CD14-positive monocyte (primary cell): Measurements from ENCODE around the gene LDLRAP1. TPM values are rescaled to one million over a fixed set of nuclear protein-coding genes. Genes with fewer than 3 reads are reported as not detected.

Source experiments
- DNase-seq, 3 donors: peaks; one replicate each; pipeline ENCODE4 v3.0.0-alpha.2; 2011 to 2022
- H2AFZ ChIP-seq: 2 replicates; pipeline ENCODE4 v1.6.0; 2012; ENCODE audit warnings: mild to moderate bottlenecking, low read depth, low read length, inconsistent platforms; ENCODE audit not compliant: insufficient read depth, poor library complexity, severe bottlenecking
- H3K27ac ChIP-seq, 2 donors: 1 replicate in 1 of 2; 2 replicates in 1 of 2; pipeline ENCODE4 v1.5.1; 2012 to 2013; ENCODE audit warnings: low read length in 2 of 2, control low read depth in 1 of 2, inconsistent platforms in 1 of 2, low read depth in 1 of 2, mild to moderate bottlenecking in 1 of 2
- H3K27me3 ChIP-seq, 2 donors: one replicate each; pipeline versions ENCODE4 v1.6.0 to v1.6.1; 2011 to 2013; ENCODE audit warnings: low read length in 2 of 2; ENCODE audit not compliant: control insufficient read depth in 2 of 2, insufficient read depth in 2 of 2
- H3K36me3 ChIP-seq, 2 donors: replicated peaks in 1 of 2; 1 replicate in 1 of 2; 2 replicates in 1 of 2; pipeline versions ENCODE4 v1.5.1 to v1.6.1; 2012 to 2013; ENCODE audit warnings: low read length in 2 of 2, control low read depth in 1 of 2, inconsistent platforms in 1 of 2, mild to moderate bottlenecking in 1 of 2; ENCODE audit not compliant: insufficient read depth in 2 of 2, control insufficient read depth in 1 of 2
- H3K4me1 ChIP-seq, 2 donors: 1 replicate in 1 of 2; 2 replicates in 1 of 2; pipeline versions ENCODE4 v1.5.1 to v1.6.1; 2012 to 2013; ENCODE audit warnings: low read length in 2 of 2, control low read depth in 1 of 2, inconsistent platforms in 1 of 2, mild to moderate bottlenecking in 1 of 2, moderate library complexity in 1 of 2; ENCODE audit not compliant: insufficient read depth in 2 of 2, control insufficient read depth in 1 of 2
- H3K4me2 ChIP-seq: replicated peaks from 2 replicates; pipeline ENCODE3; 2012; ENCODE audit warnings: low read length, moderate library complexity, mild to moderate bottlenecking; ENCODE audit not compliant: poor library complexity, severe bottlenecking; ENCODE audit errors: extremely low read depth
- H3K4me3 ChIP-seq, 3 experiments: fragments of 200-600 bp in 1 of 3; sonication (generic) in 1 of 3; replicated peaks in 1 of 3; 1 replicate in 2 of 3; 2 replicates in 1 of 3; pipeline ENCODE4 v1.5.1; 2011 to 2013; ENCODE audit warnings: low read length in 3 of 3, mild to moderate bottlenecking in 3 of 3, control low read depth in 2 of 3, low read depth in 2 of 3, inconsistent platforms in 1 of 3, moderate library complexity in 1 of 3
- H3K79me2 ChIP-seq: 2 replicates; pipeline ENCODE4 v1.6.0; 2012; ENCODE audit warnings: mild to moderate bottlenecking, control low read depth, inconsistent platforms, low read length, moderate library complexity; ENCODE audit not compliant: insufficient read depth
- H3K9ac ChIP-seq: 2 replicates; pipeline ENCODE4 v1.6.0; 2017; ENCODE audit warnings: low read length, mild to moderate bottlenecking; ENCODE audit not compliant: insufficient read depth, poor library complexity, severe bottlenecking
- H3K9me3 ChIP-seq, 2 donors: replicated peaks in 1 of 2; 1 replicate in 1 of 2; 2 replicates in 1 of 2; pipeline versions ENCODE4 v1.5.1 to v1.6.1; 2012 to 2013; ENCODE audit warnings: low read length in 2 of 2, control low read depth in 1 of 2; ENCODE audit not compliant: control insufficient read depth in 1 of 2, insufficient read depth in 1 of 2
- H4K20me1 ChIP-seq: 2 replicates; pipeline ENCODE4 v1.6.0; 2012; ENCODE audit warnings: mild to moderate bottlenecking, low read length, control low read depth, moderate library complexity; ENCODE audit not compliant: insufficient read depth
- H3K27ac Mint-ChIP-seq, 7 donors: one replicate each; pipeline ENCODE4 v1.8.0; 2020; ENCODE audit warnings: mild to moderate bottlenecking in 7 of 7, mixed read lengths in 7 of 7, moderate library complexity in 6 of 7, inconsistent platforms in 2 of 7
- H3K27me3 Mint-ChIP-seq, 3 donors: one replicate each; pipeline ENCODE4 v1.8.0; 2021 to 2022; ENCODE audit warnings: low read depth in 3 of 3, mild to moderate bottlenecking in 3 of 3, mixed read lengths in 3 of 3, moderate library complexity in 3 of 3, inconsistent platforms in 1 of 3
- H3K36me3 Mint-ChIP-seq, 2 donors: one replicate each; pipeline ENCODE4 v1.8.0; 2020; ENCODE audit warnings: mixed read lengths in 2 of 2, inconsistent platforms in 1 of 2, mild to moderate bottlenecking in 1 of 2
- H3K4me1 Mint-ChIP-seq: one replicate; pipeline ENCODE4 v1.8.0; 2020; ENCODE audit warnings: mild to moderate bottlenecking, mixed read lengths
- H3K4me3 Mint-ChIP-seq, 2 donors: one replicate each; pipeline ENCODE4 v1.8.0; 2020; ENCODE audit warnings: mild to moderate bottlenecking in 2 of 2, mixed read lengths in 2 of 2, moderate library complexity in 1 of 2
- H3K9me3 Mint-ChIP-seq, 7 donors: one replicate each; pipeline ENCODE4 v1.8.0; 2020 to 2022; ENCODE audit warnings: mixed read lengths in 7 of 7, mild to moderate bottlenecking in 6 of 7, moderate library complexity in 6 of 7, inconsistent platforms in 2 of 7
- WGBS: methylation state at CpG from one replicate; pipeline ENCODE4 v1.1.5; 2013; ENCODE audit warnings: missing lambda C conversion rate; ENCODE audit not compliant: insufficient coverage; 5-methylcytosine and 5-hydroxymethylcytosine counted together
- intact Hi-C, 2 donors: fragments of 100-400 bp; cut with micrococcal nuclease; formaldehyde crosslinking; loops; one replicate each; pipeline versions ENCODE4 v1.15.0 to v1.15.1; 2023
- polyA plus RNA-seq, 3 donors: library from polyadenylated mRNA; depleted of rRNA in 1 of 3; unstranded in 2 of 3; stranded (reverse) in 1 of 3; fragments of 300-500 nt in 2 of 3; fragments of >200 nt in 1 of 3; fragmentation: Illumina TruSeq in 2 of 3; gene quantifications; 1 replicate in 2 of 3; 2 replicates in 1 of 3; pipeline ENCODE4 v1.2.3, GENCODE V29; 2012 to 2021
- TF ChIP-seq, protein P1 (sequence below): fragments of 200-600 bp; IDR thresholded peaks from one replicate; pipeline ENCODE4 v1.8.0; 2022; ENCODE audit warnings: antibody characterized with exemption, mild to moderate bottlenecking

LDLRAP1 gene
- polyA plus RNA-seq, 3 donors: 12.8 to 18.5 (median 14.6) TPM

- Histone ChIP-seq H3K4me3 (no peak overlapping the region), H3K4me2 (no peak overlapping the region), H3K36me3 (peaks cover 14 to 43% of the 10 kb centered on the region in 2 donors), H3K27me3 (no peaks in the 10 kb centered on the region), H2AFZ (no peak overlapping the region), H3K4me1 (peaks cover 0 to 1% of the 10 kb centered on the region in 2 donors), H3K79me2 (no peaks in the 10 kb centered on the region), H3K9ac (no peak overlapping the region), H3K9me3 (no peaks in the 10 kb centered on the region), H4K20me1 (no peaks in the 10 kb centered on the region), H3K27ac (no peak overlapping the region)
- H3K27ac Mint-ChIP-seq: peak overlapping the region in 2 of 7 donors; percentile 12 to 75
- H3K36me3 Mint-ChIP-seq: peaks cover 36 to 51% of the 10 kb centered on the region in 2 donors
- TF ChIP-seq, protein P1, sequence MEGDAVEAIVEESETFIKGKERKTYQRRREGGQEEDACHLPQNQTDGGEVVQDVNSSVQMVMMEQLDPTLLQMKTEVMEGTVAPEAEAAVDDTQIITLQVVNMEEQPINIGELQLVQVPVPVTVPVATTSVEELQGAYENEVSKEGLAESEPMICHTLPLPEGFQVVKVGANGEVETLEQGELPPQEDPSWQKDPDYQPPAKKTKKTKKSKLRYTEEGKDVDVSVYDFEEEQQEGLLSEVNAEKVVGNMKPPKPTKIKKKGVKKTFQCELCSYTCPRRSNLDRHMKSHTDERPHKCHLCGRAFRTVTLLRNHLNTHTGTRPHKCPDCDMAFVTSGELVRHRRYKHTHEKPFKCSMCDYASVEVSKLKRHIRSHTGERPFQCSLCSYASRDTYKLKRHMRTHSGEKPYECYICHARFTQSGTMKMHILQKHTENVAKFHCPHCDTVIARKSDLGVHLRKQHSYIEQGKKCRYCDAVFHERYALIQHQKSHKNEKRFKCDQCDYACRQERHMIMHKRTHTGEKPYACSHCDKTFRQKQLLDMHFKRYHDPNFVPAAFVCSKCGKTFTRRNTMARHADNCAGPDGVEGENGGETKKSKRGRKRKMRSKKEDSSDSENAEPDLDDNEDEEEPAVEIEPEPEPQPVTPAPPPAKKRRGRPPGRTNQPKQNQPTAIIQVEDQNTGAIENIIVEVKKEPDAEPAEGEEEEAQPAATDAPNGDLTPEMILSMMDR: no peak
- peaks cover 1 to 7% (median 4%) of the 10 kb centered on the region in 3 donors for H3K27me3 Mint-ChIP-seq
- H3K4me3 Mint-ChIP-seq: no peak overlapping the region
- no peak for DNase-seq
- no peaks in the 10 kb centered on the region for H3K9me3 Mint-ChIP-seq
- WGBS: 81% methylated on average over 5 of the region's 10 CpGs
- peaks cover 6% of the 10 kb centered on the region for H3K4me1 Mint-ChIP-seq
- intact Hi-C loops: no loop called here
Measured at GRCh38 chr1:25567710-25568089, 24.3 kb downstream of the LDLRAP1 start.

DNA sequence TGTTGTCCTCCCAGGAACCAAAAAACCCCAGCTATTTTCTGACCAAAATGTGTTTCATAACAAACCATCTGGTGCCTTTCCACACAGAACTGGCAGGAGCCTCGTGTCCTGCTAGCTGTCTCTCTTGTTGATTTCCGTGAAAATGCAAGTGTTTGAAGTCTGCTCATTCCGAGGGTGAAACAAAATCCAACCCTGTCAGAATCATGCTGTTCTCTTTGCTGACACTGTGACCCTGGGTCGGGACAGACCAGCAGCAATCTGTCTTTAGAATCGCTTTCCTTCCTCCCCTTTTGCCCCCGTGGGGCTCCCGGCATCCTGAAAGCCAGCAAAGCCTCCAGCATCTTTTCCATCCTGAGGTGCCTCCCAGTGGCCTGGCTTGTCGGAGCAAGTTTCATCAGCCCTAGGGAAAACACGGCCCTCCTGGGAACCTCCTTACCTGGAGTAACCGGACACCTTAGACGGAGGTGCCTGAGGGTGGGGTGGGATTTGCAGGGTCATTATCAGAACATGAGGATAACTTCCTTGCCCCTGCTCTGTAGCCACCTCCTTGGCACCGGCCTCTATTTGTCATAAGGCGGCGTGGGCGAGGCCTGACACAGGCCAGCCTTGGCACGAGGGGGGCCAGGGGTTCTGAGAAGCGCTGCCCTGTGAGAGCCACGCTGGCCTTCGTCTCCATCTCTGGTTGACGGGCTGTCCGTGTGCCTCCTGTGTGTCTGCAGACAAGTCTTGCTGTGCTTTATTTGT, 24.9 kb downstream of the LDLRAP1 start:
- Mint-ChIP-seq H3K4me1 (peaks cover 10% of the 10 kb centered on the region), H3K36me3 (peaks cover 32 to 48% of the 10 kb centered on the region in 2 donors), H3K27me3 (peaks cover 1 to 12% (median 4%) of the 10 kb centered on the region in 3 donors), H3K27ac (peak overlapping the region in 1 of 7 donors; percentile 9), H3K9me3 (no peaks in the 10 kb centered on the region), H3K4me3 (no peak overlapping the region)
- Histone ChIP-seq H3K27me3 (no peaks in the 10 kb centered on the region), H3K36me3 (peaks cover 14 to 38% of the 10 kb centered on the region in 2 donors), H3K4me1 (no peaks in the 10 kb centered on the region), H4K20me1 (no peaks in the 10 kb centered on the region), H3K79me2 (no peaks in the 10 kb centered on the region), H3K27ac (no peak overlapping the region), H3K9ac (no peak overlapping the region), H3K4me2 (no peak overlapping the region), H2AFZ (no peak overlapping the region), H3K9me3 (no peaks in the 10 kb centered on the region), H3K4me3 (no peak overlapping the region)
- WGBS: 78% methylated on average over 18 of the region's 21 CpGs
- intact Hi-C loops: no loop called here
- DNase-seq: no peak
- TF ChIP-seq, protein P1: no peak
